Measurements from ENCODE around the gene CDC34. TPM values are rescaled to one million over a fixed set of nuclear protein-coding genes. Genes with fewer than 3 reads are reported as not detected.

The CDC34 gene
- total and polyA plus RNA-seq, 7 experiments from 2014 or later: 20.4 to 47.3 (median 41.4) TPM

DNA sequence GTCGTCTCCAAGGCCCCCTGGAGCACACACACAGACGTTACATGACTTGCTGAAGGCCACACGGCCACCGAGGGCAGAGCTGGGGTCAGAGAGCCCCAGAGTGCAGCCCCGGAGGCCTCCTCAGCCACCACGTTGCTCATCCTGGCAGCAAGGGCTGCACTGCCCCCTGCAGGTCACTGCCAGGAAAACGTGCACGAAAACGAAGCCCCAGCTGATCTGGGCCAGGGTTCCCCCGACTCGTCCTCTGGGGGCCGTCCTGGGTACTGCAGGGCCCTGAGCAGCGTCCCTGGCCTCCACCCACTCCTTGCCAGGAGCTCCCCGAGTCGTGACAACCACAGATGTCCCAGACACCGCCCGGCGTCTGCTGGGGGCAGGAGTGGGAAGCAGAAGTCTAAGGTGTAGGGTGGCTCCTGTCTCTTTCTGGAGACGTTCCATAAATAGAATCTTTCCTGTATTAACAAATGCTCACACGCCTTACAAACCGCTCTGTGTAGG lies 20.9 kb upstream of the CDC34 start:
- H3K4me3 Mint-ChIP-seq: peak overlapping the region; percentile 84 to 95 (median 88)
- H3K27me3 ChIP-seq (ENCODE audit: control insufficient read depth in 2 of 2, insufficient read depth in 2 of 2, low read length in 2 of 2): no peaks in the 10 kb centered on the region
- H3K27me3 Mint-ChIP-seq: no peaks in the 10 kb centered on the region
- H3K36me3 ChIP-seq (ENCODE audit: control insufficient read depth in 2 of 3, insufficient read depth in 3 of 3, low read length in 3 of 3): peaks cover 0 to 6% (median 0%) of the 10 kb centered on the region in 3 experiments
- intact Hi-C loops (cut with micrococcal nuclease): loop anchor here (1.0 to 2.0 kb wide), 9 partner anchors 9 to 287 kb away; partner anchors contain the start of genes CDC34 (in 2 of the 2), BSG (in 1 of the 2) and PTBP1 (in 1 of the 2)
- DNase-seq: peak; percentile 89 to 95 (median 92)
- H3K36me3 Mint-ChIP-seq: peaks cover 0 to 22% (median 3%) of the 10 kb centered on the region in 5 donors
- peaks cover 38 to 48% of the 10 kb centered on the region in 2 donors for H3K4me1 ChIP-seq (ENCODE audit: control insufficient read depth in 2 of 2, insufficient read depth in 2 of 2, low read length in 2 of 2)
- ChIA-PET CTCF (interaction anchor here (0.6 to 3.9 kb wide), 8 partner anchors 11 to 229 kb away, joined by 3 to 28 read pairs (median 4); partner anchors contain the start of gene CDC34), POLR2A (interaction anchor here (0.6 to 4.0 kb wide), 18 partner anchors 10 to 926 kb away, joined by 3 to 70 read pairs (median 4); partner anchors contain the start of genes BSG, CDC34 and RNF126)
- H3K27ac ChIP-seq (ENCODE audit: low read depth, low read length): peak overlapping the region; percentile 98
- H3K4me3 ChIP-seq (ENCODE audit: low read length): peak overlapping the region; percentile 68
- peak overlapping the region; percentile 93 to 100 (median 98) for H3K27ac Mint-ChIP-seq
- peaks cover 29 to 65% (median 43%) of the 10 kb centered on the region in 7 donors for H3K4me1 Mint-ChIP-seq
- no peaks in the 10 kb centered on the region for H3K9me3 ChIP-seq (ENCODE audit: control insufficient read depth in 2 of 3, low read length in 3 of 3)
- H3K9me3 Mint-ChIP-seq: peaks cover 0 to 4% (median 0%) of the 10 kb centered on the region in 11 donors
- ATAC-seq: peak; percentile 70

DNA sequence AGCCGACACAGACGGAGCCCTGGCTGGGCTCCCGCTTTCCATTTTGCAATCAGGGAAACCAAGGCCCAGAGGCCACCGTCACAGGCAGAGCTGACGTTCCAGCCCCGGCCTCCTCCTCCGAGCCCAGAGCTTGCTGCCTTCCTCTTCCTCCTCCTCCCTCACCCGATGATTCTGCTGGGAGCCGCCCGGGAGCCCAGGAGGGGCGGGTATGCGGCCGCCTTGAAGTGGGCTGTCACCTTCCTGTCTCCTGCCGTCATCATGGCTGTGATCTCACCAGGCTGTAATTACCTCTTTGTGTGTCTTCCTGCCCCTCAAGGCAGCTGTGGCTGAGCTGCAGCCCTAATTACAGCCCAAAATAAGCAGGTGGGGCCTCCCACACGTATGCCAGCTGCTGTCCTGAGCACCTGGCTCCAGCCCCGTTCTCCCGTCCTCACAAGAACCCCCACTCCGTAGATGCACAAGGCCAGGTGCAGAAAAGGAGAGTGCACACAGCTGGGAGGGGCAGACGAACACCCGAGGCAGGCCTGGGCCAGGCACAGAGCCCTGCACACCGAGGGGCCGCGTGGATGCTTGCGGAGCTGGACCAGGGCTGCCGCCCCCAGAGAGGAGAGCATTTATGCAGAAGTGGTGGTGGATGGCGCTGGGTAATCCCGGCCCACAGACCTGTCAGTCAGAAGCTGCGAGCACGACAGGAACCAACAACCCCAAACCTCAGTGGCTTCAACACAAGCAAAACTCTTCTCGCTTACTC lies 20.3 kb upstream of the CDC34 start:
- ChIA-PET CTCF (interaction anchor here (0.5 to 3.9 kb wide), 9 partner anchors 10 to 228 kb away, joined by 3 to 28 read pairs (median 3); partner anchors contain the start of gene CDC34), POLR2A (interaction anchor here (0.7 to 4.0 kb wide), 16 partner anchors 9 to 925 kb away, joined by 3 to 70 read pairs (median 5); partner anchors contain the start of genes BSG, CDC34 and RNF126)
- peak; percentile 73 for ATAC-seq
- Mint-ChIP-seq H3K9me3 (peaks cover 0 to 4% (median 0%) of the 10 kb centered on the region in 11 donors), H3K36me3 (peaks cover 0 to 22% (median 3%) of the 10 kb centered on the region in 5 donors), H3K27me3 (no peaks in the 10 kb centered on the region), H3K27ac (peak overlapping the region; percentile 93 to 100 (median 98)), H3K4me1 (peaks cover 34 to 66% (median 45%) of the 10 kb centered on the region in 7 donors), H3K4me3 (peak overlapping the region; percentile 84 to 95 (median 88))
- H3K27me3 ChIP-seq (ENCODE audit: control insufficient read depth in 2 of 2, insufficient read depth in 2 of 2, low read length in 2 of 2): no peaks in the 10 kb centered on the region
- peak overlapping the region; percentile 68 for H3K4me3 ChIP-seq (ENCODE audit: low read length)
- H3K9me3 ChIP-seq (ENCODE audit: control insufficient read depth in 2 of 3, low read length in 3 of 3): no peaks in the 10 kb centered on the region
- DNase-seq: peak; percentile 73 to 97 (median 96)
- peaks cover 36 to 45% of the 10 kb centered on the region in 2 donors for H3K4me1 ChIP-seq (ENCODE audit: control insufficient read depth in 2 of 2, insufficient read depth in 2 of 2, low read length in 2 of 2)
- intact Hi-C loops (cut with micrococcal nuclease): loop anchor here (1.0 to 2.0 kb wide), 9 partner anchors 8 to 286 kb away; partner anchors contain the start of genes CDC34 (in 2 of the 2), BSG (in 1 of the 2) and PTBP1 (in 1 of the 2)
- peaks cover 0 to 6% (median 0%) of the 10 kb centered on the region in 3 experiments for H3K36me3 ChIP-seq (ENCODE audit: control insufficient read depth in 2 of 3, insufficient read depth in 3 of 3, low read length in 3 of 3)
- H3K27ac ChIP-seq (ENCODE audit: low read depth, low read length): peak overlapping the region; percentile 98

DNA sequence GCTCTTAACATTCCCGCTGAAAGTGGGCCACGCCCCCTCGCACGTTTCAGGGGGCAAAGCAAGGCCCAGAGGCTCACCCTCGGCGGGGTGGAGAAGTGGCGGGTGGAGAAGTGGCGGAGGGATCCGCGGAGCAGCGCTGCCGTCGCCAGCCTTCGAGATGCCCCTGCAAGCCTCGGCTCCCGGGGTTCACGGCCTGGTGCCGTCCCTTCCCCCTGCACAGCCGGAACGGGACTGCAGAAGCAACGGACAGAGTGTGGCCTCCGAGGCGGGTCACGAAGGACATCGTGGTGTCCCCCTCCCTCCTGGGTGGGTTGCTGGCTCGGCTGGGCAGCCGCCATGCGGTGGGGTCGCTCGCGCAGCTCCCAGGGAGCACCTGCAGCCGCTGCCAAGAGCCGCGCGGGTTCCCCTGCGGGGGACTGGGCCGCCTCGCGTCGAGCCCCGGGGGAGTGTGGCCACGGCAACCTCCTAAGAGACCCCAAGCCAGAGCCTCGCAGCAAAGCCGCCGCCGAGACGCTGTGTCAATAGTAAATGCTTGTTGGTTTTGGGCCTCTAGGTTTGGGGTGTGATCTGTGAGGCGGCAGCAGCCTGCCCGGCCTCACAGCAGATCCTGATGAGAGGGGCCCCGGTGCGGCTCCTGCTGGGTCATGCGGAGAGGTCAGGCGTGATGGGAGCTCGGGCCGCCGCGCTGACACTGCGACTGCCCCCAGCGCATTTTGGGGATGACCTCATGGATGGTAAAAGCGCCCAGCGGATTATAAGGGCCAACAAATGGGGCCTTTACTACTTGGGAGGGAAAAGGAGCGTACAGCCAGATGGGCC lies 18.8 kb upstream of the CDC34 start:
- H3K4me1 ChIP-seq (ENCODE audit: control insufficient read depth in 2 of 2, insufficient read depth in 2 of 2, low read length in 2 of 2): peaks cover 34 to 43% of the 10 kb centered on the region in 2 donors
- intact Hi-C loops (cut with micrococcal nuclease): no loop called here
- Mint-ChIP-seq H3K27ac (peak overlapping the region; percentile 93 to 100 (median 98)), H3K4me3 (peak overlapping the region in 2 of 10 donors; percentile 84 to 87), H3K27me3 (no peaks in the 10 kb centered on the region), H3K4me1 (peaks cover 36 to 67% (median 47%) of the 10 kb centered on the region in 7 donors), H3K36me3 (peaks cover 0 to 27% (median 3%) of the 10 kb centered on the region in 5 donors), H3K9me3 (peaks cover 0 to 2% (median 0%) of the 10 kb centered on the region in 11 donors)
- peaks cover 0 to under 1% (median 0%) of the 10 kb centered on the region in 3 experiments for H3K36me3 ChIP-seq (ENCODE audit: control insufficient read depth in 2 of 3, insufficient read depth in 3 of 3, low read length in 3 of 3)
- ATAC-seq (no peak), DNase-seq (no peak)
- H3K9me3 ChIP-seq (ENCODE audit: control insufficient read depth in 2 of 3, low read length in 3 of 3): no peaks in the 10 kb centered on the region
- ChIA-PET POLR2A (interaction anchor here (0.7 to 4.0 kb wide), 2 partner anchors 18 to 122 kb away, joined by 3 to 70 read pairs; partner anchors contain the start of gene CDC34), CTCF (no interaction called here)
- no peak overlapping the region for H3K4me3 ChIP-seq (ENCODE audit: low read length)
- peak overlapping the region; percentile 98 for H3K27ac ChIP-seq (ENCODE audit: low read depth, low read length)
- no peaks in the 10 kb centered on the region for H3K27me3 ChIP-seq (ENCODE audit: control insufficient read depth in 2 of 2, insufficient read depth in 2 of 2, low read length in 2 of 2)

DNA sequence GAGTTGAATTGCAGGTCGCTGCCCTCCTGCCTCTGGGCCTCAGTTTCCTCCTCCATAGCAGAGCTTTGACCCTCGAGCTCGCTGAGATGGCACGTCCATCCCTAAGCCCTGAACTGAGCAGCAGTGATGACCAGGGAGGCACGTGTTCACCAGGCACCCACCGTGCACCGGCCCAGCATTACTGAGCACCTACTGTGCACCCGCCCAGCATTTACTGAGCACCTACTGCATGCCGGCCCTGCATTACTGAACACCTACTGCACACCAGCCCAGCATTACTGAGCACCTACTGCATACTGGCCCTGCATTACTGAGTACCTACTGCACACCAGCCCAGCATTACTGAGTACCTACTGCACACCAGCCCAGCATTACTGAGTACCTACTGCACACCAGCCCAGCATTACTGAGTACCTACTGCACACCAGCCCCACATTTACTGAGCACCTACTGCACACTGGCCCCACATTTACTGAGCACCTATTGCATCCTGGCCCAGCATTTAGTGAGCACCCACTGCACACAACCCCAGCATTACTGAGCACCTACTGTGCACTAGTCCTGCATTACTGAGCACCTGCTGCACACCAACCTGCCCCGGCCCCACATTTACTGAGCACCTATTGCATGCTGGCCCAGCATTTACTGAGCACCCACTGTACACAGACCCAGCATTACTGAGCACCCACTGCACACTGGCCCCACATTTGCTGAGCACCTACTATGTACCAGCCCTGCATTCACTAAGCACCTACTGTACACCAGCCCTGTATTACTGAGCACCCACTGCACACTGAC lies 18.0 kb upstream of the CDC34 start:
- peak overlapping the region; percentile 98 for H3K27ac ChIP-seq (ENCODE audit: low read depth, low read length)
- peaks cover 0 to 2% (median 0%) of the 10 kb centered on the region in 11 donors for H3K9me3 Mint-ChIP-seq
- H3K27ac Mint-ChIP-seq: peak overlapping the region; percentile 31 to 98 (median 83)
- peaks cover 31 to 59% (median 42%) of the 10 kb centered on the region in 7 donors for H3K4me1 Mint-ChIP-seq
- H3K36me3 Mint-ChIP-seq: peaks cover 0 to 23% (median 3%) of the 10 kb centered on the region in 5 donors
- H3K4me3 ChIP-seq (ENCODE audit: low read length): no peak overlapping the region
- intact Hi-C loops (cut with micrococcal nuclease): no loop called here
- peak overlapping the region in 1 of 10 donors; percentile 36 for H3K4me3 Mint-ChIP-seq
- H3K4me1 ChIP-seq (ENCODE audit: control insufficient read depth in 2 of 2, insufficient read depth in 2 of 2, low read length in 2 of 2): peaks cover 26 to 35% of the 10 kb centered on the region in 2 donors
- H3K27me3 ChIP-seq (ENCODE audit: control insufficient read depth in 2 of 2, insufficient read depth in 2 of 2, low read length in 2 of 2): no peaks in the 10 kb centered on the region
- ChIA-PET CTCF (no interaction called here), POLR2A (interaction anchor here (0.7 kb wide), 1 partner anchor 121 kb away, joined by 3 read pairs; no protein-coding TSS in a partner anchor)
- no peaks in the 10 kb centered on the region for H3K27me3 Mint-ChIP-seq
- H3K9me3 ChIP-seq (ENCODE audit: control insufficient read depth in 2 of 3, low read length in 3 of 3): no peaks in the 10 kb centered on the region
- H3K36me3 ChIP-seq (ENCODE audit: control insufficient read depth in 2 of 3, insufficient read depth in 3 of 3, low read length in 3 of 3): no peaks in the 10 kb centered on the region
- ATAC-seq: no peak
- no peak for DNase-seq

DNA sequence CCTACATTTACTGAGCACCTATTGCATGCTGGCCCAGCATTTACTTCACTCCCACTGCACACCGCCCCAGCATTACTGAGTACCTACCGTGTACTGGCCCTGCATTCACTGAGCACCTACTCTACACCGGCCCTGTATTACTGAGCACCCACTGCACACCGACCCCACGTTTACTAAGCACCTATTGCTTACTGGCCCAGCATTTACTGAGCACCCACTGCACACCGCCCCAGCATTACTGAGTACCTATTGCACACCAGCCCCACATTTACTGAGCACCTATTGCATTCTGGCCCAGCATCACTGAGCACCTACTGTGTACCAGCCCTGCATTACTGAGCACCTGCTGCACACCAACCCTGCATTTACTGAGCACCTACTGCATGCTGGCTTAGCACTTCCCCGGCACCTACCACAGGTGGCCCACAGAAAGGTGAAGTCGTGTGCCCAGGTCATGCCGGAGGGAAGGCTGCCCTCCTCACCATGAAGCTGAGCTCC lies 17.3 kb upstream of the CDC34 start:
- DNase-seq (no peak), ATAC-seq (no peak)
- Histone ChIP-seq H3K9me3 (ENCODE audit: control insufficient read depth in 2 of 3, low read length in 3 of 3) (no peaks in the 10 kb centered on the region), H3K36me3 (ENCODE audit: control insufficient read depth in 2 of 3, insufficient read depth in 3 of 3, low read length in 3 of 3) (no peaks in the 10 kb centered on the region), H3K4me1 (ENCODE audit: control insufficient read depth in 2 of 2, insufficient read depth in 2 of 2, low read length in 2 of 2) (peaks cover 21 to 29% of the 10 kb centered on the region in 2 donors), H3K27ac (ENCODE audit: low read depth, low read length) (peak overlapping the region; percentile 98), H3K27me3 (ENCODE audit: control insufficient read depth in 2 of 2, insufficient read depth in 2 of 2, low read length in 2 of 2) (no peaks in the 10 kb centered on the region), H3K4me3 (ENCODE audit: low read length) (no peak overlapping the region)
- peaks cover 0 to 2% (median 0%) of the 10 kb centered on the region in 11 donors for H3K9me3 Mint-ChIP-seq
- peak overlapping the region; percentile 31 to 98 (median 83) for H3K27ac Mint-ChIP-seq
- peaks cover 25 to 52% (median 36%) of the 10 kb centered on the region in 7 donors for H3K4me1 Mint-ChIP-seq
- ChIA-PET POLR2A (interaction anchor here (0.6 kb wide), 1 partner anchor 17 kb away, joined by 4 read pairs; no protein-coding TSS in a partner anchor), CTCF (no interaction called here)
- peak overlapping the region in 2 of 10 donors; percentile 36 to 41 for H3K4me3 Mint-ChIP-seq
- peaks cover 0 to 18% (median 0%) of the 10 kb centered on the region in 5 donors for H3K36me3 Mint-ChIP-seq
- H3K27me3 Mint-ChIP-seq: no peaks in the 10 kb centered on the region
- intact Hi-C loops (cut with micrococcal nuclease): no loop called here
